SU-DHL-6 (cell line): ENCODE results near the gene DET1.
A peak's percentile ranks its signal among the peaks of the same experiment; 100 is the strongest.
"Not testable (repeated sequence)": the region's sequence is repeated elsewhere in the genome, so short reads cannot be mapped to it uniquely, and the experiment has no call there.

Source experiments
- H2AFZ ChIP-seq: fragments of 200-600 bp; sonication (generic); 2 replicates; pipeline ENCODE4 v1.6.1; 2014; ENCODE audit warnings: low read depth, mild to moderate bottlenecking, moderate library complexity, mixed read lengths, antibody characterized with exemption, low read length; ENCODE audit not compliant: severe bottlenecking
- H3F3A ChIP-seq: fragments of 200-600 bp; shearing (Covaris generic); 2 replicates; pipeline ENCODE4 v1.6.0; 2016; ENCODE audit warnings: antibody characterized with exemption, mild to moderate bottlenecking; ENCODE audit not compliant: insufficient read depth
- H3K27ac ChIP-seq: fragments of 200-600 bp; sonication (generic); 2 replicates; pipeline ENCODE4 v1.5.1; 2016; ENCODE audit warnings: low read depth, mild to moderate bottlenecking, low read length, moderate library complexity, mixed read lengths
- H3K27me3 ChIP-seq: fragments of 200-600 bp; sonication (generic), shearing (Covaris generic); 2 replicates; pipeline ENCODE4 v1.6.0; 2014; ENCODE audit warnings: mild to moderate bottlenecking, low read length
- H3K36me3 ChIP-seq: fragments of 200-600 bp; sonication (generic); 2 replicates; pipeline ENCODE4 v1.6.1; 2014; ENCODE audit warnings: mild to moderate bottlenecking, low read length, mixed read lengths
- H3K4me2 ChIP-seq: fragments of 300-600, 200-600 bp; shearing (Covaris generic), sonication (generic); 2 replicates; pipeline ENCODE4 v1.6.0; 2014; ENCODE audit warnings: low read length, low read depth, mild to moderate bottlenecking; ENCODE audit not compliant: poor library complexity, severe bottlenecking
- H3K4me3 ChIP-seq: fragments of 200-600 bp; sonication (generic); 2 replicates; pipeline ENCODE4 v1.5.1; 2014; ENCODE audit warnings: antibody characterized with exemption, low read length, mild to moderate bottlenecking, mixed read lengths; ENCODE audit not compliant: insufficient read depth, poor library complexity, severe bottlenecking
- H3K79me2 ChIP-seq: fragments of 200-600 bp; sonication (generic); 2 replicates; pipeline ENCODE4 v1.6.1; 2014; ENCODE audit warnings: mild to moderate bottlenecking, low read length, moderate library complexity; ENCODE audit not compliant: insufficient read depth
- H3K9ac ChIP-seq: fragments of 200-600 bp; sonication (generic); 2 replicates; pipeline ENCODE4 v1.7.0; 2014; ENCODE audit warnings: mild to moderate bottlenecking, low read length
- H3K9me2 ChIP-seq: fragments of 200-600 bp; sonication (generic); replicated peaks from 2 replicates; pipeline ENCODE4 v1.6.1; 2014; ENCODE audit warnings: low read length; ENCODE audit not compliant: insufficient read depth
- H3K9me3 ChIP-seq: fragments of 200-600 bp; sonication (generic); 2 replicates; pipeline ENCODE4 v1.6.1; 2014; ENCODE audit warnings: low read length, mixed read lengths; ENCODE audit not compliant: insufficient read depth
- H4K20me1 ChIP-seq: fragments of 200-600 bp; sonication (generic); 2 replicates; pipeline ENCODE4 v1.6.1; 2014; ENCODE audit warnings: low read depth, mild to moderate bottlenecking, antibody characterized with exemption, low read length, moderate library complexity, mixed read lengths
- CTCF ChIP-seq: fragments of 200-600 bp; sonication (generic); IDR thresholded peaks from one replicate; pipeline ENCODE4 v1.5.1; 2017; ENCODE audit warnings: antibody characterized with exemption, mild to moderate bottlenecking, low read length, moderate library complexity; ENCODE audit not compliant: insufficient read depth, poor library complexity, severe bottlenecking
- EZH2phosphoT487 ChIP-seq: fragments of 200-600 bp; sonication (generic), shearing (Covaris generic); conservative IDR thresholded peaks from 2 replicates; pipeline ENCODE4 v1.6.1; 2018; ENCODE audit warnings: mild to moderate bottlenecking, antibody characterized with exemption, low read length, moderate library complexity, mixed read lengths

The DET1 gene

GRCh38 chr15:88563638-88564037 lies 17.2 kb upstream of the DET1 start:
- Histone ChIP-seq H3K36me3 (no peaks in the 10 kb centered on the region), H3K79me2 (no peaks in the 10 kb centered on the region), H3F3A (no peaks in the 10 kb centered on the region), H3K27ac (no peak overlapping the region), H3K4me2 (no peak overlapping the region), H3K9ac (no peak overlapping the region), H4K20me1 (no peaks in the 10 kb centered on the region), H3K9me3 (no peaks in the 10 kb centered on the region), H3K4me3 (no peak overlapping the region), H3K9me2 (no peaks in the 10 kb centered on the region), H2AFZ (no peak overlapping the region), H3K27me3 (no peaks in the 10 kb centered on the region)
- no peak for TF ChIP-seq EZH2phosphoT487
- TF ChIP-seq CTCF: no peak

- not testable (repeated sequence) for H4K20me1 ChIP-seq, H3K9ac ChIP-seq, H3K27ac ChIP-seq, H3K4me2 ChIP-seq, H3K27me3 ChIP-seq, H3K4me3 ChIP-seq, H2AFZ ChIP-seq, H3K36me3 ChIP-seq, H3K9me2 ChIP-seq, H3K79me2 ChIP-seq, H3K9me3 ChIP-seq, H3F3A ChIP-seq
These were observed 13.1 kb upstream of the DET1 start for GRCh38 chr15:88559565-88559964.

- not testable (repeated sequence) for H4K20me1 ChIP-seq, H2AFZ ChIP-seq, H3K9me3 ChIP-seq, H3K4me3 ChIP-seq, H3K9me2 ChIP-seq, H3F3A ChIP-seq, H3K27me3 ChIP-seq, H3K36me3 ChIP-seq, H3K79me2 ChIP-seq, H3K4me2 ChIP-seq, H3K27ac ChIP-seq, H3K9ac ChIP-seq
These were observed 11.5 kb upstream of the DET1 start for GRCh38 chr15:88558026-88558425.

- not testable (repeated sequence) for H3K36me3 ChIP-seq, H3K4me2 ChIP-seq, H3K9me3 ChIP-seq, H3K27ac ChIP-seq, H3K4me3 ChIP-seq, H2AFZ ChIP-seq, H3K9ac ChIP-seq, H3K79me2 ChIP-seq, H3K9me2 ChIP-seq, H3K27me3 ChIP-seq, H4K20me1 ChIP-seq, H3F3A ChIP-seq
These were observed 1.5 kb upstream of the DET1 start for GRCh38 chr15:88548009-88548408.

- Histone ChIP-seq H3K27ac (peak overlapping the region; percentile 66), H2AFZ (peak overlapping the region; percentile 89)
- H3K79me2 ChIP-seq: not testable (repeated sequence)
These were observed 768 bp downstream of the DET1 start for GRCh38 chr15:88545578-88546247.

More at GRCh38 chr15:88545578-88546247, 768 bp downstream of the DET1 start:
- peak overlapping the region; percentile 68 for H3K9ac ChIP-seq
- not testable (repeated sequence) for H4K20me1 ChIP-seq, H3K9me3 ChIP-seq, H3K27me3 ChIP-seq, H3F3A ChIP-seq, H3K9me2 ChIP-seq, H3K36me3 ChIP-seq
- peak overlapping the region; percentile 81 for H3K4me2 ChIP-seq
- H3K4me3 ChIP-seq: peak overlapping the region; percentile 87
